ENCODE measurements around the gene GRK4.
"Not testable (repeated sequence)": the region's sequence is repeated elsewhere in the genome, so short reads cannot be mapped to it uniquely, and the experiment has no call there.

Gene GRK4

DNA sequence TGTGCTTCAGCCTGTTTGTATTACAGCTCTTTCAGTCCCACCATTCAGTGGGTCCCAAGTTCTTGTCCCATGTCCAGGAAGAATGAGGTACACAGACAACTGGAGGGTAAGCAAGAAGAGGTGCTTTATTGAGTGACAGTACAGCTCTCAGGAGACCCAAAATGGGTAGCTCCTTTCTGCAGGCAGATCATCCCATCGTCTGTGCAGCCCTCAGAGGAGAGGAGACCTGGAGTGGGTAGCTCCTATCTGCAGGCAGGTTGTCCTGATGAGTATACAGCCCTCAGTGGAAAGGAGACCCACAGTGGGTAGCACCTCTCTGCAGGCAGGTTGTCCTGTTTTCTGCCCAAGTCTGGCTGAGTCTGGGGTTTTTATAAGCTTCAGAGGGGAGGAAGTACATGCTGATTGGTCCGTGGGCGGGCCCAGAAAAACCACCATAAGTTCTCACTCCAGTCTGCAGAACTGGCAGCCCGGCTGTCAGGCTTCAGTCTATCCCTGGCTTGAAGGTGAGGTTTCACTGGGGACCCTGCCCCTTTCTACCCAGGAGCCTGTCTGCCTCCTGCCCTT, 18.0 kb downstream of the GRK4 start:
- ATAC-seq (no peak), DNase-seq (no peak)
- Mint-ChIP-seq H3K4me3 (no peak overlapping the region), H3K27me3 (peaks cover 2% of the 10 kb centered on the region), H3K36me3 (ENCODE audit: low read depth) (no peaks in the 10 kb centered on the region), H3K9me3 (no peaks in the 10 kb centered on the region), H3K27ac (no peak overlapping the region), H3K4me1 (no peaks in the 10 kb centered on the region)

DNA sequence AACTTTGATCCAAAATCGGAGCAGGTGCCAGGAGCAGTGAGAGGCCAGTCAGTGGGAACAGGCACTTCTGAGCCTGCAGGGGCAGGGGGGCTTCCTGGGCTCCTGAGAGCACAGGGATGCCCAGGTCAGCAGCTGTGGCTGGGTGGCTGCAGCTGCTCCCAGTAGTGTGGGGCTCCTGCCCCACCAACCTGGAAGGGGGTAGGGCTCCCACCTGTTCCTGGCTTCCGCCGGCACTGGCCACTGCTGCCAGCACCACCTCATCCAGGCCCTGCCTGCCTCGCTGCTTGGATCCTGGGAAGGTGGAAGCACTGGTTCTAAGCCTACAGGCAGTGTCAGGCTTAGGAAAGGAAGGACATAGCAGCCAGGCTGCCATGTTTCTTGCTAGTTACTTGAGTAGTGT, 18.6 kb downstream of the GRK4 start:
- no peaks in the 10 kb centered on the region for H3K36me3 Mint-ChIP-seq (ENCODE audit: low read depth)
- DNase-seq (no peak), ATAC-seq (no peak)
- H3K27ac Mint-ChIP-seq = no peak overlapping the region
- H3K9me3 Mint-ChIP-seq = no peaks in the 10 kb centered on the region
- H3K4me3 Mint-ChIP-seq = no peak overlapping the region
- H3K27me3 Mint-ChIP-seq = peaks cover 2% of the 10 kb centered on the region
- H3K4me1 Mint-ChIP-seq = no peaks in the 10 kb centered on the region

DNA sequence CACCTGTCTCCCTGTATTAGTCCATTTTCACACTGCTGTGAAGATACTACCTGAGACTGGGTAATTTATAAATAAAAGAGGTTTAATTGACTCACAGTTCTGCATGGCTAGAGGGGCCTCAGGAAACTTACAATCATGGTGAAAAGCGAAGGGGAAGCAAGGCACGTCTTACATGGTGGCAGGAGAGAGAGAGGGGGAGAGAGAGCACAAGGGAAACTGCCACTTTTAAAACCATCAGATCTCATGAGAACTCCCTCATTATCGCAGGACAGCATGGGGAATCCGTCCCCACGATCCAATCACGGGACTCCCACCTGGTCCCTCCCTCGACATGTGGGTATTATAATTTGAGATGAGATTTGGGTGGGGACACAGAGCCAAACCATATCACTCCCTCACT, 20.3 kb downstream of the GRK4 start:
- H3K9me3 Mint-ChIP-seq = not testable (repeated sequence)

DNA sequence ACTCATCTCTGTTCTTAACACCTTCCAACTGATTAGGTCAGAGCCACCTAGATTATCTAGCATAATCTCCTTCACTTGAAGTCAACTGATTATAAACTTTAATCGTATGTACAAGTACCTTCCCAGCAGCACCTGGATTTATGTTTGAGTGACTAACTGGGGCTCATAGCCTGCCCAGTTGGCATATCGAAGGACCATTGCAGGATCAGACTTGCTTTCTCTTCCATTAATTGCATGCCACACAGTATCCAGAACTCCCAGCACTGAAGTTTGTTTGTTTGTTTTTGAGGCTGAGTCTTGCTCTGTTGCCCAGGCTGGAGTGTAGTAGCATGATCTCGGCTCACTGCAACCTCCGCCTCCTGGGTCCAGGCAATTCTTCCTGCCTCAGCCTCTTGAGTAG, 27.9 kb downstream of the GRK4 start:
- H3K27ac Mint-ChIP-seq = no peak overlapping the region
- DNase-seq = no peak
- H3K9me3 Mint-ChIP-seq = no peaks in the 10 kb centered on the region
- H3K4me3 Mint-ChIP-seq = no peak overlapping the region
- no peak for ATAC-seq
- peaks cover 2% of the 10 kb centered on the region for H3K36me3 Mint-ChIP-seq (ENCODE audit: low read depth)
- H3K27me3 Mint-ChIP-seq = peaks cover 4% of the 10 kb centered on the region
- H3K4me1 Mint-ChIP-seq = no peaks in the 10 kb centered on the region

More for the DNA sequence above, 20.3 kb downstream of the GRK4 start:
- not testable (repeated sequence) for H3K27ac Mint-ChIP-seq; H3K4me1 Mint-ChIP-seq; H3K4me3 Mint-ChIP-seq; H3K36me3 Mint-ChIP-seq (ENCODE audit: low read depth); DNase-seq; ATAC-seq; H3K27me3 Mint-ChIP-seq

DNA sequence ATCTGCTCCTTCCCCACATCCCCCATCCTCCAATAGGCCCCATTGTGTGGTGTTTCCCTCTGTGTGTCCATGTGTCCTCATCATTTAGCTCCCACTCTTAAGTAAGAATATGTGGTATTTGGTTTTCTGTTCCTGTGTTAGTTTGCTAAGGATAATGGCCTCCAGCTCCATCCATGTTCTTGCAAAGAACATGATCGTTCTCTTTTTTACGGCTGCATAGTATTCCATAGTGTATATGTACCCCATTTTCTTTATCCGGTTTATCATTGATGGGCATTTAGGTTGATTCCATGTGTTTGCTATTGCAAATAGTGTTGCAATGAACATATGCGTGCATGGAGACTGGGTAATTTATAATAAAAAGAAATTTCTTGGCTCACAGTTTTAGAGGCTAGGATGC, 31.5 kb downstream of the GRK4 start:
- Mint-ChIP-seq H3K4me1 (no peaks in the 10 kb centered on the region), H3K4me3 (no peak overlapping the region), H3K36me3 (ENCODE audit: low read depth) (no peaks in the 10 kb centered on the region), H3K9me3 (no peaks in the 10 kb centered on the region), H3K27ac (no peak overlapping the region), H3K27me3 (peaks cover 4% of the 10 kb centered on the region)
- ATAC-seq = no peak
- DNase-seq = no peak

DNA sequence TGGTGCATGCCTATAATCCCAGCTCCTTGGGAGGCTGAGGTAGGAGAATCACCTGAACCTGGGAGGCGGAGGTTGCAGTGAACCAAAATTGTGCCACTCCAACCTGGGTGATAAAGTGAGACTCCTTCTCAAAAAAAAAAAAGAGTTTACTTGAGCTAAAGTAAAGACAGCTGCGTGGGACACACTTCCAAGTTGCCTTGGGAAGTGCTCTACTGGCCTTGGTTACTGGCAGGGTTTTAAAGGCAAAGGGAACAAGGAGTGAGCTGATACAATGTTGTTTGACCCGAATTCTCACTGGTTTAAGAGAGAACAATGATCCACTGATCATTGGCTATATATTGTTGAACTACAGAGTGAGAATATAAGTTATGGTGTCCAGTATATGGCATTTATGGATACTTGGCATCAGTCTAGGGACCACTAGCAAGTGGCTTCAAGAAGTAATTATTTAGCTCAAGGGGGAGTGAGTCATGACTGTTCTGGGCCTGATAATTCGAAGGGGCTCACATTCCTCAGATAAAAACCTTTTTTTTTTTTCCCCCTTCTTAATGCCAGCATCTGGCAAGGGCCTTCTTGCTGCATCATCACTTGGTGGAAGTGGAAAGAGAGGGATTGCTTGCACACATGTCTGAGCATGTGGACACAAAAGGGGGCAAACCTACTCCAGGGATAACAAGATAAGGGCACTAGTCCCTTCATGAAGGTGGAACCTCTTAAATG, 32.3 kb downstream of the GRK4 start:
- no peak for ATAC-seq
- H3K4me1 Mint-ChIP-seq = no peaks in the 10 kb centered on the region
- no peaks in the 10 kb centered on the region for H3K36me3 Mint-ChIP-seq (ENCODE audit: low read depth)
- no peak overlapping the region for H3K4me3 Mint-ChIP-seq
- H3K9me3 Mint-ChIP-seq = no peaks in the 10 kb centered on the region
- no peak overlapping the region for H3K27ac Mint-ChIP-seq
- DNase-seq = no peak
- peaks cover 4% of the 10 kb centered on the region for H3K27me3 Mint-ChIP-seq

DNA sequence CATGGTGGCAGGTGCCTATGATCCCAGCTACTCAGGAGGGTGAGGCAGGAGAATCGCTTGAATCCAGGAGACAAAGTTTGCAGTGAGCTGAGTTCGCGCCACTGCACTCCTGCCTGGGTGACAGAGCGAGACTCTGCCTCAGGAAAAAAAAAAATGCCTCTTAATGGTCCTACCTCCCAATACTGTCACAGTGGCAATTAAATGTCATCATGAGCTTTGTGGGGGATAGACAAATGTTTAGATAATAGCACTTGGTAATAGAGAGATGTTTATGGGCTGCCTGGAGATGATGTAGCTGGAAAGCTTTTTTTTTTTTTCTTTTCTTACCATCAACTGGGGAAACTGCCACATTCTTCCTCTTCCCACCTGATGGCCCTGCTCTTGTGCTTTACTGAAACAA, 33.0 kb downstream of the GRK4 start:
- Mint-ChIP-seq H3K4me3 (no peak overlapping the region), H3K9me3 (no peaks in the 10 kb centered on the region), H3K27ac (no peak overlapping the region), H3K27me3 (no peaks in the 10 kb centered on the region), H3K36me3 (ENCODE audit: low read depth) (no peaks in the 10 kb centered on the region), H3K4me1 (no peaks in the 10 kb centered on the region)
- ATAC-seq (no peak), DNase-seq (no peak)

DNA sequence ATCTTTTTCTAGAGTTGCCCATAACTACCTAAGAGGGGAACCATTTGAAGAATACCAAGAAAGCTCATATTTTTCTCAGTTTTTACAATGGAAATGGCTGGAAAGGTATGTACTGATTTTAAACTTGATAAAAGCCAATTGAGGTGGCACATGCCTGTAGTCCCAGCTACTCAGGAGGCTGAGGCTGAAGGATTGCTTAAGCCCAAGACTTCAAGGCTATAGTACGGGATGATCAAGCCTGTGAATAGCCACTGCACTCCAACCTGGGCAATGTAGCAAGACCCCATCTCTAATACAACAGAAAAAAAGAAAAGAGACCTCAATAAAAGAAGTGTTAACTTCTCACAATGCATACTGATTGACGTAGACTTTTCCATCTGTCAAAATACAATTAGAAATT, 44.4 kb downstream of the GRK4 start:
- Mint-ChIP-seq H3K27ac (no peak overlapping the region), H3K4me3 (no peak overlapping the region), H3K4me1 (peaks cover 5% of the 10 kb centered on the region), H3K27me3 (peaks cover 2% of the 10 kb centered on the region), H3K9me3 (no peaks in the 10 kb centered on the region), H3K36me3 (ENCODE audit: low read depth) (no peaks in the 10 kb centered on the region)
- DNase-seq = no peak
- no peak for ATAC-seq

DNA sequence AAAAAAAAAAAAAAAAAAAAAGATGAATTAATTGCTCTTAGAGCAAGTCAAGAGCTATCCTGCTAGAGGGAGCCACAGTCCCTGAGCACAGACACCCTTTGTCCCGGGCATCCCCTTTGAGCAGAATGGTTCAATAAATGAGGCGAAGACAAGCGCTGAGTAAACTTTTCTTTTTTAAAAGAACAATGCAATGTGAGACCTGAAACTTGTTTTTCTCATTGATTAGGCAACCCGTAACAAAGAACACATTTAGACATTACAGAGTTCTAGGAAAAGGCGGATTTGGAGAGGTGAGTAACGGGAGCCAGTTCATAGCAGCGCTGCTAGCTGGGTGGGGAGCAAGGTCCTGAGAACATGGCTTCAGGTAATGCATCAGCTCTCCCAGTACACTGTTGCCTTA, 46.1 kb downstream of the GRK4 start:
- Mint-ChIP-seq H3K36me3 (ENCODE audit: low read depth) (no peaks in the 10 kb centered on the region), H3K4me3 (no peak overlapping the region), H3K4me1 (peaks cover 5% of the 10 kb centered on the region), H3K27me3 (peaks cover 2% of the 10 kb centered on the region), H3K27ac (no peak overlapping the region), H3K9me3 (no peaks in the 10 kb centered on the region)
- no peak for ATAC-seq
- no peak for DNase-seq

DNA sequence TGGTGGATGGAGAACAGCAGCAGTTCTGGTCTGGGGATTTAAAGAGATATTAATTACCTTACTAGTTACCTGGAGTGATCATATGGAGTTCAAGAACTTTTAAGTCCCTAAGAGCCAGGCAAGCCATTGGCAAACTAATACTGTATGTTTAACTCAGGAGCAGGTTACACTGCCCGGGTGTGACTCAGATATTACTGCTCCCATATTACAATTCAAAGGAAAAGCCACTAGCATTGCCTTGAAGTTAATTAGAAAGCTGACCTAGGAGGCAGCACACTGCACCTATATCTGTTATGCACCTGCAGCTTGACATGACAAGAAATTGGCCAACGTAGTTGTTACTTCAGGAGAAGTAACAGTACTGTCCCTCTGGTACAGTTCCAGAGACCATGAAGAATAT, 47.2 kb downstream of the GRK4 start:
- DNase-seq (no peak), ATAC-seq (no peak)
- H3K4me3 Mint-ChIP-seq = no peak overlapping the region
- no peaks in the 10 kb centered on the region for H3K9me3 Mint-ChIP-seq
- no peaks in the 10 kb centered on the region for H3K36me3 Mint-ChIP-seq (ENCODE audit: low read depth)
- peaks cover 2% of the 10 kb centered on the region for H3K27me3 Mint-ChIP-seq
- no peak overlapping the region for H3K27ac Mint-ChIP-seq
- peaks cover 5% of the 10 kb centered on the region for H3K4me1 Mint-ChIP-seq

DNA sequence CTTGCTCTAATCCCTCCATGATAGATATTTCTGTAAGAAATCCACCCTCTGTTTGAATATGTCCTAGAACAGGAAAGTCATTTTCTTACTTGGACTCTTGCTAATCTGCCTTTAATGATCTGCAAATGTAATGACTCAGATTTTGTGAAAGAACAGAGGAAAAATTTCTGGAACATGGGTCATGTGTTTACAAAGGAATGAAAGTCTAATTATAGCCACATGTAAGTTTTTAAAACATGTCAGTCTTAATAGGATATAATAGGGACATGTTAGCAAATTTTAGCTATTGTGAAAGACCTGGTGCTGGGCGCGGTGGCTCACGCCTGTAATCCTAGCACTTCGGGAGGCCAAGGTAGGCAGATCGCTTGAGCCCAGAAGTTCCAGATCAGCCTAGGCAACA, 47.6 kb downstream of the GRK4 start:
- no peaks in the 10 kb centered on the region for H3K36me3 Mint-ChIP-seq (ENCODE audit: low read depth)
- ATAC-seq (no peak), DNase-seq (no peak)
- no peak overlapping the region for H3K27ac Mint-ChIP-seq
- peaks cover 2% of the 10 kb centered on the region for H3K27me3 Mint-ChIP-seq
- no peak overlapping the region for H3K4me3 Mint-ChIP-seq
- H3K4me1 Mint-ChIP-seq = peaks cover 5% of the 10 kb centered on the region
- no peaks in the 10 kb centered on the region for H3K9me3 Mint-ChIP-seq

DNA sequence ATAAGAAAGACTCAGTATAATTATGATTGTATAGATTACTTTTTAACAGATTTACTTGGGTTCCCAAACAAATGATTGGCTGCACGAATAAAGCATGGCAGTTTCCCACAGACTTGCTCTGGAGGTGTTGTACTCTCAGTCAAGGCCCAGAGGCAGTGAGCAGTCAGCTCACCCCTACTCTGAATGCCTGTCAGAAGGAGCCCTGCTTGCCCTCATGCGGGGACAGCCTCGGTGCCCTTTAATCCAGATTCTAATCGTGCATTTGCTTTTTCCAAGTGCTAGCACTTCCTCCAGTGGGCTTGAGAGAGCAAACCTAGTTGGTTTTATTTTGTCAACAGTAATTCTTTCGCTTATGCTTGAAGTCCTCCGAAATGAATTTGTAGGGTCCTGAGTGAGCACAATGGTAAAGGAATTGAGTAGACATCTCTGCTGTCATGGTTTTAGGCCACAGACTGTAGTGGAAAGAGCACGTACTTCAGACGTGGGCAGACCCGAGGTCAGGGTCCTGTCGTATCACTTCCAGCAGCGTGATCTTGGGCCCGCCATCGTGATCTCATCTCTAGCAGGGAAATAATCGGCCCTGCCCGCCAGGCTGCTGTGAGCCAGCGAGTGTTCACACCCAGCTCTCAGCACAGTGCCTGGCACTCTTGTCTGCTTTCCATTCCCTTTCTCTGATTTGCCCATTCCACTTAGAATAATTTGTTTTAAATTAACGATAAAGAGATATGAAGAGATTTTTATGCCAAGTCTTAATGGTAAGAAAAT, 48.3 kb downstream of the GRK4 start:
- Mint-ChIP-seq H3K27ac (no peak overlapping the region), H3K4me3 (no peak overlapping the region), H3K36me3 (ENCODE audit: low read depth) (no peaks in the 10 kb centered on the region), H3K4me1 (peaks cover 5% of the 10 kb centered on the region), H3K27me3 (peaks cover 2% of the 10 kb centered on the region), H3K9me3 (no peaks in the 10 kb centered on the region)
- no peak for ATAC-seq
- DNase-seq = no peak

DNA sequence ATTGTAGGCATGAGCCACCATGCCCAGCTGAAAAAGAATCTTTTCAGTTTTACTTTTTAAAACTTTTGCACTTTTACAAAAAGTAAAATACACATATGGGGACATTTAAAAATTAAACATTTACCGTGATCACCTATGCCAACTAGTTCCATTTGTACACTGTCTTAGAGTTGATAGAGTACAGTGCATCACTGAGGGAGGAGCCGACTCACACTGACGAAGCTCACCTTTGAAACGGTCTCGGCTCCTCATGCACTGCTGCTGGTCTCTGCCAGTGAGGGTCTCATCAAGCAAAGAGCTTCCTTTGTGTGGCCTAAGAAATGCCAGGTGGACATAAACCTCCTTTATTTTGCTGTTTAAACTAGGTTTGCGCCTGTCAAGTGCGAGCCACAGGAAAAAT, 50.0 kb downstream of the GRK4 start:
- H3K27ac Mint-ChIP-seq = no peak overlapping the region
- no peaks in the 10 kb centered on the region for H3K36me3 Mint-ChIP-seq (ENCODE audit: low read depth)
- H3K4me1 Mint-ChIP-seq = peaks cover 5% of the 10 kb centered on the region
- ATAC-seq = no peak
- peaks cover 2% of the 10 kb centered on the region for H3K27me3 Mint-ChIP-seq
- no peak for DNase-seq
- H3K9me3 Mint-ChIP-seq = no peaks in the 10 kb centered on the region
- H3K4me3 Mint-ChIP-seq = no peak overlapping the region

DNA sequence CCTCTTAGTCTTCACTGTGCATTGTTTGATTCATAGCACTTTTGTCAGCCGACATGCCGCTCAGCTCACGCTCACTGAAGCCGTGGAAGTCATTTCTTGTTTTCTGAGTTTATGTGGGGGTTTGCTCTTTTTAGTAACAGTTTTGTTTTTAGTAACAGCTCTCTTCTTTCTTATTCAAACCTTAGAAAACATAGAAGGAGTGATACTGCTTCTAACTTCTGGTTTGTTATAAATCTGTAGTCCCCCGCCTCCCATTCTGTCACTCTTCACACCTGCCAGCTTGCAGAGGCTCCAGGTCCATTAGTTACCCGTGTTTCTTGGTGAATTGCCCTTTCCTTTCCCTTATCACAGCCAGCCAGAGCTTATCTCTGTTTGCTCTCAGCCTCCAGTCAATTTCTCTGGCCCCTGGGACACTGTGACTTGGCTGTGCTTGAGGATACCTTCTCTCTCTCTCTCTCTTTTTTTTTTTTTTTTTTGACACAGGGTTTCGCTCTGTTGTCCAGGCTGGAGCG, 50.5 kb downstream of the GRK4 start:
- H3K27ac Mint-ChIP-seq = no peak overlapping the region
- H3K4me3 Mint-ChIP-seq = no peak overlapping the region
- H3K27me3 Mint-ChIP-seq = peaks cover 2% of the 10 kb centered on the region
- H3K36me3 Mint-ChIP-seq (ENCODE audit: low read depth) = no peaks in the 10 kb centered on the region
- peaks cover 5% of the 10 kb centered on the region for H3K4me1 Mint-ChIP-seq
- H3K9me3 Mint-ChIP-seq = no peaks in the 10 kb centered on the region
- ATAC-seq (no peak), DNase-seq (no peak)

DNA sequence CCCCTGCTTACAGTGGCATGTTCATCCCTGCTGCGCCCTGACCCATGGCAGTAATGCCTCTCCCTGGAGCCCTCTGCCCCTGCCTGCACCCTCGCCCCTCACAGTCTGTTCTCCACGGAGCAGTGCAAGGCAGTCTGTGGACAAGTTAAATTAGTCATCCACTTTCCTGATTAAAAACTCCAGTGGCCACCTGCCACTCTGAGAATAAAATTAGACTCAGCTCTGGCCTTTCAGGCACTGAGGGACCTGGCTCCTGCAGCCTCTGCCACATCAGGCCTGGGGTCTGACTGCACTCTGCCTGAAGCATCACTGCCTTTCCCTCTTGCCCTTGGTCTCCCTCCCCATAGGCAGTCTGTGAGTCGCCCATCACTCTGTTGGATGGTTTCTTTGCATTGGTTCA, 53.6 kb downstream of the GRK4 start:
- Mint-ChIP-seq H3K4me3 (no peak overlapping the region), H3K4me1 (no peaks in the 10 kb centered on the region), H3K36me3 (ENCODE audit: low read depth) (no peaks in the 10 kb centered on the region), H3K27me3 (no peaks in the 10 kb centered on the region), H3K27ac (no peak overlapping the region), H3K9me3 (no peaks in the 10 kb centered on the region)
- no peak for DNase-seq
- no peak for ATAC-seq

All from activated naive CD8-positive, alpha-beta T cell treated with anti-CD3 and anti-CD28 coated beads, Interleukin-2, amount 50 U/mL, for 24 hours (primary cell).